Muscle layer of duodenum (tissue), 2 donors: Measurements from ENCODE around the gene KRT86.
"Not testable (repeated sequence)": the region's sequence is repeated elsewhere in the genome, so short reads cannot be mapped to it uniquely, and the experiment has no call there.

Experiments
- H3K27ac ChIP-seq: one replicate; pipeline ENCODE4 v1.7.0; 2013; ENCODE audit warnings: mild to moderate bottlenecking, low read length
- H3K27me3 ChIP-seq: one replicate; pipeline ENCODE4 v1.7.0; 2013; ENCODE audit warnings: low read depth, mild to moderate bottlenecking, control low read depth, low read length
- H3K36me3 ChIP-seq, 2 donors: one replicate each; pipeline ENCODE4 v1.7.0; 2013; ENCODE audit warnings: low read length in 2 of 2, control low read depth in 1 of 2, mild to moderate bottlenecking in 1 of 2; ENCODE audit not compliant: insufficient read depth in 2 of 2, control insufficient read depth in 1 of 2
- H3K4me1 ChIP-seq, 2 donors: one replicate each; pipeline ENCODE4 v1.7.0; 2013; ENCODE audit warnings: low read length in 2 of 2, mild to moderate bottlenecking in 2 of 2, control low read depth in 1 of 2, moderate library complexity in 1 of 2; ENCODE audit not compliant: insufficient read depth in 2 of 2, control insufficient read depth in 1 of 2
- H3K4me3 ChIP-seq, 2 donors: one replicate each; pipeline ENCODE4 v1.7.0; 2013; ENCODE audit warnings: low read length in 2 of 2, low read depth in 1 of 2, mild to moderate bottlenecking in 1 of 2
- H3K9me3 ChIP-seq, 2 donors: one replicate each; pipeline ENCODE4 v1.7.0; 2013; ENCODE audit warnings: low read length in 2 of 2, control low read depth in 1 of 2, mild to moderate bottlenecking in 1 of 2; ENCODE audit not compliant: control insufficient read depth in 1 of 2
- donor health status: healthy.

Gene KRT86

DNA sequence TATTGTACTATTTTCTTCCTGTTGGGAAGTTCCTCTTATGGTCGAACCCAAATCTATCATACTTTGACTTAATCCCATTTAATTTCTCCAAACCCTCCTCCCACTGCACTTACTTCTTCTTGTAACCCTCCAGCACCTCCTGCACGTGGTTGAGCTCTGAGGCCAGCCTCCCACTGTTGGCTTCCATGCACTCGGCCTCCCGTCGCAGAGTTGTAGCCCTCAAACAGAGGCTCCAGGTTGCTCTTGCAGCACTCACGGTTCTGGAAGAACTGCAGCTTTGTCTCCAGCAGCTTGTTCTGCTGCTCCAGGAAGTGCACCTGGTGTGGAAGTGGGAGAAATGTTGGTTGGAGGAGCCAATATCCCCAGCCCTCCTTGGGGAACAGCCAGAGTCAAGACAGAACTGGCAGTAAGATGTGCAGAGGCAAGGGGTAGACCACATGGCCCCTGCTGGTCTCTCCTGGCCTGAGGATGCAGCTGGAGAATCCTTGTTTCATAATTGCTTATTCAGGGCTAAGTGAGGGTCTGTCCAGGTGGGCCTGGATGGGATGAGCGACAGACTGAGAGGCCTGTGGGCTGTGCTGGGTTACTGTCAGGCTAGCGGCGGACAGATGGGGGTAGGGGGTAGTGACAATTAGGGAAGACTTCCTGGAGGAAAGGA, 18.4 kb upstream of the KRT86 start:
- Histone ChIP-seq H3K27me3 (peaks cover 30% of the 10 kb centered on the region), H3K4me3 (no peak overlapping the region), H3K9me3 (peaks cover 0 to 3% of the 10 kb centered on the region in 2 donors), H3K27ac (no peak overlapping the region), H3K36me3 (no peaks in the 10 kb centered on the region), H3K4me1 (peaks cover 0 to 8% of the 10 kb centered on the region in 2 donors)

GRCh38 chr12:52256584-52256935, 17.9 kb upstream of the KRT86 start:
- H3K4me1 ChIP-seq = peaks cover 0 to 8% of the 10 kb centered on the region in 2 donors

GRCh38 chr12:52257074-52257551, 17.3 kb upstream of the KRT86 start:
- Histone ChIP-seq H3K4me3 (no peak overlapping the region), H3K9me3 (peaks cover 0 to 3% of the 10 kb centered on the region in 2 donors), H3K27ac (no peak overlapping the region), H3K4me1 (peaks cover 0 to 8% of the 10 kb centered on the region in 2 donors), H3K36me3 (no peaks in the 10 kb centered on the region), H3K27me3 (peaks cover 30% of the 10 kb centered on the region)

More at GRCh38 chr12:52256584-52256935, 17.9 kb upstream of the KRT86 start:
- peaks cover 30% of the 10 kb centered on the region for H3K27me3 ChIP-seq
- H3K4me3 ChIP-seq = no peak overlapping the region
- no peaks in the 10 kb centered on the region for H3K36me3 ChIP-seq
- no peak overlapping the region for H3K27ac ChIP-seq
- peaks cover 0 to 3% of the 10 kb centered on the region in 2 donors for H3K9me3 ChIP-seq

DNA sequence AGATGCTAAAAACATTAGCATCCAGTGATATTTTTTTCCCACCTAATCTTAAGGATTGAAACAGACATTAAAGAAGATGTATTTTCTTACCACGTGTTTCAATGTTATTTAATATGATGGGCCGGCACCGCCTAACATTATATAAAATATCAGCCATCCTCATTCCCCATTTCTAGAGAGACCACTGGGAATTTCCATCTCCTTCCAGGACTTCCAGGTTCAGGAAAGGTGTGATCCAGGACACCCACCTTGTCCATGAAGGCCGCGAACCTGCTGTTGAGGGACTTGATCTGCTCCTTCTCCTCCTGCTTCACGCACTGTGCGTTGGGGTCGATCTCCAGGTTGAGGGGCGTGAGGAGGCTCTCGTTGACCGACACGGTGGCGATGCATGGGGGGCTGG, 16.5 kb upstream of the KRT86 start:
- not testable (repeated sequence) for H3K4me3 ChIP-seq, H3K4me1 ChIP-seq, H3K27ac ChIP-seq, H3K36me3 ChIP-seq, H3K9me3 ChIP-seq
- peaks cover 30% of the 10 kb centered on the region for H3K27me3 ChIP-seq

DNA sequence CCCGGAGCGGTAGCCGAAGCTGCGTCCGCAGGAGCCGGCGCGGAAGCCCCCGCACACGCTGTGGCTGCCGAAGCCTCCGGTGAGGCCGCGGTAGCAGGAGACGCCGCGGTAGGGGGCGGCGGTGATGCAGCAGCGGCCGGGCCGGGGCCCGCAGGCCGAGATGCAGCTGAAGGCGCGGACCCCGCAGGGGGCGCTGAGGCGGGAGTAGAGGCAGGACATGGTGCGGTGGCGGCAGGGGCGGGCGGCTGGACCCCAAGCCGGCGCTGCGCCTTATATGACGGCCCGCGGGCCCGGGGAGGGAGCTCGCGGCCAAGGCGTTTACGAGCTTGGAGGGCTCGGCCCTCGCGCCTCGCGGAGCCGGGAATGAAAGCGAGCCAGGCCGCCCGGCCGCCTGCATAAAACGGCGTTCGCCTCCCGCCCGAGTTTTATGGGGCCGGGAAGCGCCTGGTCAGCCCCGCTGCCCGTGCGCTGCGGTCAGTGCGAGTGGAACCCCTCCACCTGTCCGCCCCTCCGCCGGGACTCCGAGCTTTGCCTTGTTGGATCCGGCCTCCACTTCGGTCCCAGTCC, 16.0 kb upstream of the KRT86 start:
- Histone ChIP-seq H3K4me1 (peaks cover 0 to 8% of the 10 kb centered on the region in 2 donors), H3K9me3 (peaks cover 0 to 3% of the 10 kb centered on the region in 2 donors), H3K27me3 (peaks cover 30% of the 10 kb centered on the region), H3K27ac (no peak overlapping the region), H3K4me3 (no peak overlapping the region), H3K36me3 (no peaks in the 10 kb centered on the region)

DNA sequence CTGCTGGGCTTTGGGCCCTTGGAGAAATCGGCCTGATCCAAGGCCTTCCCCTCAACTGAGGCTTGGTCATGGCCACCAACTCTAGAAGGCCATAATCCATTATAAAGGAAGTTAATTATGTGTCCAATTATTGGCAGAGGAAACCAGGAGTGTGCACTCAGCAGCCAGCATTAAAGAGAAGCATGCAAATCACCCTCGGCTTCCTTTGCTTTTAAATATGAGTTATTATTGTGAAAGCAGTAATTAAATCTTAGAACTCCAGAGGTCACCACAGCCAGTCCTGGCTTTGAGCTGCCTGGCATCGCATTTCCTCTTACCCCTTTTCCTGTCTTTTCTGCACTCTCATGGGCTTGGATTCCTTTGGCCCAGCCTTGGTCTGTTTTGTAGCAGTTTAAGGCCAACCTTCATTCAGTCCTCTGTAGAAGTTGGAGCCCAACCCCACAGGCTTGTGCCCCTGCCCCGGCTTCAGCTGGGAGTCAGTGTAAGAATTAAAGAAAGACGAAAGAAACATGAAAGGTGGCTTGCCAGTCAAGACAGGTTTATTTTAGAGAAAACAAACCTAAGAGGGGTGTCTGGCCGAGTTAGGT, 14.7 kb upstream of the KRT86 start:
- peaks cover 0 to 3% of the 10 kb centered on the region in 2 donors for H3K9me3 ChIP-seq
- H3K4me1 ChIP-seq = peaks cover 0 to 8% of the 10 kb centered on the region in 2 donors
- no peaks in the 10 kb centered on the region for H3K36me3 ChIP-seq
- H3K4me3 ChIP-seq = no peak overlapping the region
- H3K27ac ChIP-seq = no peak overlapping the region
- peaks cover 30% of the 10 kb centered on the region for H3K27me3 ChIP-seq

- Histone ChIP-seq H3K4me3 (no peak overlapping the region), H3K4me1 (peaks cover 0 to 8% of the 10 kb centered on the region in 2 donors), H3K36me3 (no peaks in the 10 kb centered on the region), H3K27ac (no peak overlapping the region), H3K27me3 (peaks cover 30% of the 10 kb centered on the region), H3K9me3 (peaks cover 0 to 3% of the 10 kb centered on the region in 2 donors)
These were observed 13.9 kb upstream of the KRT86 start for GRCh38 chr12:52260361-52261207.

- H3K27me3 ChIP-seq = peaks cover 27% of the 10 kb centered on the region
- H3K4me1 ChIP-seq = peaks cover 0 to 8% of the 10 kb centered on the region in 2 donors
- H3K9me3 ChIP-seq = peaks cover 0 to 3% of the 10 kb centered on the region in 2 donors
- no peak overlapping the region for H3K27ac ChIP-seq
- H3K36me3 ChIP-seq = no peaks in the 10 kb centered on the region
- no peak overlapping the region for H3K4me3 ChIP-seq
These were observed 13.3 kb upstream of the KRT86 start for GRCh38 chr12:52261208-52261484.

- Histone ChIP-seq H3K4me3 (no peak overlapping the region), H3K27me3 (peaks cover 17% of the 10 kb centered on the region), H3K27ac (no peak overlapping the region), H3K36me3 (no peaks in the 10 kb centered on the region), H3K9me3 (peaks cover 0 to 3% of the 10 kb centered on the region in 2 donors), H3K4me1 (peaks cover 0 to 8% of the 10 kb centered on the region in 2 donors)
These were observed 12.2 kb upstream of the KRT86 start for GRCh38 chr12:52262286-52262685.

GRCh38 chr12:52263761-52264434, 10.5 kb upstream of the KRT86 start:
- no peaks in the 10 kb centered on the region for H3K36me3 ChIP-seq
- H3K4me1 ChIP-seq = peaks cover 0 to 2% of the 10 kb centered on the region in 2 donors
- H3K9me3 ChIP-seq = peaks cover 0 to 3% of the 10 kb centered on the region in 2 donors
- H3K27ac ChIP-seq = no peak overlapping the region
- peaks cover 8% of the 10 kb centered on the region for H3K27me3 ChIP-seq
- H3K4me3 ChIP-seq = no peak overlapping the region

GRCh38 chr12:52264435-52264825, 10.0 kb upstream of the KRT86 start:
- Histone ChIP-seq H3K27me3 (peaks cover 5% of the 10 kb centered on the region), H3K4me3 (no peak overlapping the region), H3K36me3 (no peaks in the 10 kb centered on the region), H3K4me1 (no peaks in the 10 kb centered on the region), H3K27ac (no peak overlapping the region), H3K9me3 (no peaks in the 10 kb centered on the region)
